SH-SY5Y (cell line): Measurements from ENCODE around the gene NMRK1.

Source experiments
- GATA2 ChIP-seq: IDR thresholded peaks from 2 replicates; pipeline ENCODE4 v1.6.1; 2011; ENCODE audit warnings: mild to moderate bottlenecking, low read depth, low read length
- GATA3 ChIP-seq: IDR thresholded peaks from 2 replicates; pipeline ENCODE4 v1.6.1; 2011; ENCODE audit warnings: low read depth, mild to moderate bottlenecking, low read length, moderate library complexity

DNA sequence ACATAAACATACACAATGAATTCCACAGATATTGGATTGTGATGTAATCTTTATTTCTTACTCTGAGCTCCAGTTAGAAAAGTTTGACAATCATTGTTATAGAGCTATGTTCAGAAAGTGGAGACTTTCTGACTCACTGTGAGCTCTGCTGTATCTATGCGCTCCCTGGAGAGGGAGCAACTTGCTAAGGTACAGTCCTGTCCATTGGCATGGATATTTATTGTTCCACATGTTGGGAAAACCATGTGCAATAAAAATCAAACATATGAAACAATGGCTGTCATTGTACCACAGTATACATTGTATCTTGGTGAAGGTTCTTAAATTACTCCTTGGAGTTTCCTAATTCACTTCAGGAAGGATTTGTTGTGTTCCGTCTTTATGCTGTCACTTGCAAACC, 26.8 kb downstream of the NMRK1 start:
- TF ChIP-seq GATA2 = no peak
- TF ChIP-seq GATA3 = no peak
